H4 (cell line): Measurements from ENCODE around the gene HADH. TPM values are rescaled to one million over a fixed set of nuclear protein-coding genes. Genes with fewer than 3 reads are reported as not detected.
"Not testable (repeated sequence)": the region's sequence is repeated elsewhere in the genome, so short reads cannot be mapped to it uniquely, and the experiment has no call there.

Experiments
- DNase-seq: peaks from one replicate; pipeline ENCODE4 v3.0.0-alpha.2; 2015; ENCODE audit warnings: low spot score
- total RNA-seq: library from RNA; depleted of rRNA; stranded (reverse); fragments of >200 nt; shearing (Covaris generic); gene quantifications from 2 replicates; pipeline ENCODE4 v1.2.3, GENCODE V29; 2014

HADH gene
- total RNA-seq, 1 experiment from 2014 or later, result 12.4 TPM

DNA sequence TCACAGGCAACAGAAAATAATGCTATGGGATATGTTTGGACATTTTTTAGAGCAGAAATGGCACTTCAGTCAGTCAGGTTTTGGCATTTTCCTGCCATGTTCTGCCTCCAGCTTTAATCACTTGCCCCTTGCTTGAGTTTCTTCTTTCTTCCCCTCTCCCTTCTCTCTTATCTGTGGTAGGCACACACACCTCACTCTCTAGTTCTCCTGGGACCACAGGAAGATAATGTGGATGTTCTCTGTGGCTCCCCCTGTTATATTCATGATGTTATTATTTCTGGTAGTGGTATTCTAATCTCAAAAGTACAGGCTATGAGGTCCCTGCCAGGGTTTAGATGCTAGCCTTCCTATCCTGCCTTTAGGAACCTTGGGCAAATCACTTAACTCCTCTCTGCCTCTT lies 5.2 kb downstream of the HADH start:
- no peak for DNase-seq

DNA sequence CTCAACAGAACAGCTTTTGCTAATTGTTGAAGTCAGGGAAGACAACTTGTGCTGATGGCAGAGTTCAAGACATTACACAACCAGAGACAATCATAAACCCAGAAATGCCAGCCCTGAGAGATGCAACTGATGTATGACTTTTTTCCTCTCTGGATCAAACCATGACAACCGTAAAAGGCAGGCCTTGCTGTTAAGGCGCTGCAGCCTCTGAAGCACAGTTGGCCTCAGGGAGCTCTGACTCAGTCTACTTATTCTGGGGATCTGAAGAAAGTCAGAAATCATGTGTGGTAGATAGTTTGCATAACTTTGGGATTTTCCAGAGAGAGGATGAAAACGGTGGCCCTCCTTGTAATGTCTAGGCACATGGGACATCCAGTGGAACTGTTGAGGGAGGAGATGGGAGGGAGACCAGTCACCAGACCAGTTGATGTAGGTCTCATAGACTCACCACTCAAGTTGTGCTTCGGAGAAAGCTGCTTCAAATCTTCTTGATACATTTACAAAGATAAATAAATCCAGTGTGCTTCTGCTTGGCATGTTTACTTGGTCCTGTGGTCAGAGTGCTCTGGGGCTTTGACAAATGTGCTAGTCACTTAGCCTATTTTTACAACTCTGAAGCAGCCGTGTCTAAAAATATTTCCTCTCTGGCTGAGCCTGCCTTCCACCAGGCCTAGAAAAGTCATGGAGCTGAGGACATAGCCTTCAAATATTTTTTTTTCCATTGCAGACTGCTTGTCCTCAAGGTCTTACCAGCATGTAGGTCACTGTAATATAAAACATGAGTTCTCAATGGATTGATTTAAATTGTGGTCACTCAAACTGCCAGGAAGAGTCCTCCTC lies 7.5 kb downstream of the HADH start:
- peak; percentile 30 for DNase-seq

DNA sequence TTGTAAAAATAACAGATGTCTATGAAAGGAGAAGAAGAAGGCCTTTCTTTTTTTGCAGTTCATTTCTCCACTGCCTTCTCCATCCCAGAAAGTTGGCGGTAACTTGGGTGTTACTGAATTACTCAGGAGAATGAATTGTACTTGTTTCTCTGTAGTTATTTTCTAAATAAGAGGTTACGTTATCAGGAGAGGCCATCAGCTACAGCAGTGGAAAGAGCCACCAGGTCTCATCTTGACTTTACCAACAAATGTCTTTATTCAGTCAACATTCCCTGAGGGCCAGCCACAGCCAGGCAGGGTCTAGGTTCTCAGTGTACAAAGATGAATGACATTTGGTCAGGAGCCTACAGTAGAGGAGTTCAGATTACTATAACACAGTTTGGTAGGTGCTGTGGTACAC lies 8.1 kb downstream of the HADH start:
- no peak for DNase-seq

DNA sequence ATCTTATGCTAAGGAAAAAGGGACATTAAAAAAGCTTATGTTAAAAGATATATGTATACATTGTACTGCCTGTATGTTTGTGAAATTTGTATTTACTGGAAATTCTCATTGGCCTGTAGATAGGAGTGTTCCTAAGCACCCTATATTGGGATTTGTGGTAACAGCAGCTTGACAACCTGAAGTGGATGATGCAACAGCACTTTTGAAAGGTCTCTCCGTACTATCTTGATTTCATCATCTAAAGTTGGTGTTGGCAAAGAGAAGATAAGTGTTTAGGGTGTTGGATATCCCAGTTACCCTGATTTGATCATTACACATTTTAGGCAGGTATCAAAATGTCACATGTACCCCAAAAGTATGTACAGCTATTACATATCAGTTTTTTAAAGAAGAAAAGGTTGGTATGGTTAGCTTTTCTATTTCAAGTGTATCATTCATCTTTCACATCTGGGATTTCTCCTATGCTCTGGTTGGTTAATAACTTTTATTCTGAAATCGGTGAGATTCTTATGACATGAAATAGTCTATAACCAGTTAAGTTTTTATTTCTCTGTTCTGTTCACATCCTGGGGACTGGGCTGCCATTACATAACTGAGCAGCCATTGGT lies 10.3 kb downstream of the HADH start:
- DNase-seq, result no peak

DNA sequence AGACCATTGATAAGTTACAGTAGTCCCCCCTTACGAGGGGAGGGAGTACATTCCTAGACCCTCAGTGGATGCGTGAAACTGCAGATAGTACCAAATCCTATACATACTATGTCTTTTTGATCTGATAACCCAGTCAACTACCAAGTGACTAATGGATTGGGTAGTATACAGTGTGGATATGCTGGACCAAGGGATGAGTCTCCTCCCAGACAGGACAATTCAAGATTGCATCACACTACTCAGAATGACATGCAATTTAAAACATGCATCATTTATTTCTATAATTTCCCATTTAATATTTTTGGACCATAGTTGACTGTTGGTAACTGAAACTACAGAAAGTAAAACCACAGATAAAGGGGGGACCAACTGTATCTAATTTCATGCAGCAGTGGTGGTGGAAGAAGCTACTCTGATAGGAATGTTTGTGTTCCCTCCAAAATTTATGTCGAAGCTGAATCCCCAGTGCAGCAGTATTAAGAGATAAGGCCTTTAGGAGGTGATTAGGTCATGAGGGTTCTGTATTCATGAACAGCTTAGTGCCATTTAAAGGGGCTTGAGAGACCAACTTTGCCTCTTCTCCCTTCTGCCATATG lies 11.9 kb downstream of the HADH start:
- no peak for DNase-seq

DNA sequence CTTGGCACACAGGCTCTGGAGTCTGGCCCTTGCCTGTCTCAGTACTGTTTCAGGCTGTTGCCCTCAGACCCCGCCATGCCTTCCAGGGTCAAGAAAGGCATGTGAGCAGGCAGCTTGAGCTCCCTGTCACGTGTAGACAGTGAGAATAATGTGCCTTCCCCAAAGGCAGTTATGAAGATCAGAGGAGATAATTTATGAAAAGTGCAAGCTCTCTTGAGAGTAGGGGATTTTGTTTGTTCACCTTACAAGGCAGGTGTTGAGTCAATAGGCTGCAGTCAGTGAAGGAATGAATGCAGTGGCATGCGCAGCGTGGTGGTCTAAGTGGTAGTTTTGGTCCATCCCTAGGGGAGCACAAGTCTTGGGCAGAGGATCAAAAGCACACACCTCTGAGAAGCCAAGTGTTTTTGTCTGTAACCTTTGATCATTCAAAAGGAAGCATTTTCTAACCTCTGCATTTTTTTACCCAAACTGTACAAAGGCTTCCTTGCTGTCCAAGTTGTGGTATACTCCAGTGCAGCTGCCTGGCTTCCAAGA lies 14.4 kb downstream of the HADH start:
- DNase-seq, result no peak

DNA sequence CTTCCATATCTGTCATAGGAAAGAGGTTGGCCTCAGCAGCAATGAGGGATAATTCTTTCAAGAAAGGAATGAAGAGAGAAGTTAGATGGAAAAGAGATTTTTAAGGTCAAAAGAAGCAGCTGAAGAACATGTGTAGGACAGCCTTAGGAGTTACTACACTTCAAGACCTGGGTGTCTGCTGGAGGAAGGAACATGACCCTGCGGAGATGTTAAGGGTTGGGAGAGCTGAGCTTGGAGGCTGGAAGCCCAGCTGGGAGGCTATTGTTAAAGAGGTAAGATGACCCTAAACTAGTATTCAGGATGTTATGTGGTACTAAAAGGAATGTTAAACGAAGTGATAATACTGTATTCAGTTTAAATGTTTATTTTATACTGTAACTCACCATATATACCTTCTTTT lies 15.0 kb downstream of the HADH start:
- no peak for DNase-seq

DNA sequence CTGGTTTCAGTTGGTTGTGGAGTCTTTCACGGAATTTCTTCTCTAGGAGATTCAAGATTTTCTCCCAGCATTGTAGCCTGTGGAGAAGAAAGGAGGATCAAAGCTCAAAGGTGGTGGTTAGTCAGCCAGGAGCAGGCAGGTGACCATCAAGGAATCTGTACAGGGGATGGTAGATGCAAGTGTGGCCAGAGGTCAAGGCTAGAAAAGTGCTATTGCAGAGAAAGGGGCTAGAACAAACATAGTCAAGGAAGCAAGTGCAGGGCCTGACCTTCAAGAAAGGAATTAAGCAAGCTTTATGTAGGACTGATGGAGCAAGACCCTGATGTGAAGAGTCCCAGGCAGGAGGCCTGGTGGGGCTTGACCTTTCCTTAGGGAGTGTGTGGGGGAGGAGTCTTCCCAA lies 16.1 kb downstream of the HADH start:
- no peak for DNase-seq

DNA sequence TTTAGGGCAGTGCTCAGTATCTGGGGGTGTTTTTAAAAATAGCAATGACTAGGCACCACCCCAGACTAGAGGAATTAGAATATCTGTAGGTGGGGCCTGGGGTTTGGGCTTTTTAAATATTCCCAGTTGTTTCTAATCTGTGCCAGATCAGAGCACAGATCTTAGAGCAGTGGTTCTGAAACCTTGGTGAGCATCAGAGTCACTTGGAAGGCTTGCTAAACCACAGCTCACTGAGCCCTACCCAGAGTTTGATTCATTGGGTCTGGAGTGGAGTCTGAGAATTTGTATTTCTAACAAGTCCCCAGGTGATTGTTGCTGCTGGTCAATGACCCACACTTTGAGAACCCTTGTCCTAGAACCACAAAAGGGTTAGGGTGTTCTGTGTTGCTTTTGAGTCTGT lies 16.7 kb downstream of the HADH start:
- DNase-seq, result no peak

DNA sequence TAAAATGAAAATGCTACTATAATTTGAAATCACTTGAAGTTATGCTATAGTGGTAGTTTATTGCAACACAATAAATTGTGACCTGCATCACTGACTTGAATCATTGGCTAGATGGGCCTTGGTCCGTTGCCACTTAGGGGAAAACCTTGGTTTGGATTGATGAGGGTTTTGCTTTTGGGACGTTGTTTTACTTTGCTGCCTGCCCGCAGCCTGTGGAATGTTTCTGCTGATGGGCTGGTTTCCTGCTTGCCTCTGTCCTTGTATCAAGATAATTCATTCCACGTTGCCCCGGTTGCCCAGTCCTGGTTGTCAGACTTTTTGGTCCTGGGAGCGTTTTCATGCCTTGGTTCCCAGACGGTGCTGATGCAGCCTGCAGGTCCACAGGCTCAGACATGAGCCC lies 18.3 kb downstream of the HADH start:
- no peak for DNase-seq

DNA sequence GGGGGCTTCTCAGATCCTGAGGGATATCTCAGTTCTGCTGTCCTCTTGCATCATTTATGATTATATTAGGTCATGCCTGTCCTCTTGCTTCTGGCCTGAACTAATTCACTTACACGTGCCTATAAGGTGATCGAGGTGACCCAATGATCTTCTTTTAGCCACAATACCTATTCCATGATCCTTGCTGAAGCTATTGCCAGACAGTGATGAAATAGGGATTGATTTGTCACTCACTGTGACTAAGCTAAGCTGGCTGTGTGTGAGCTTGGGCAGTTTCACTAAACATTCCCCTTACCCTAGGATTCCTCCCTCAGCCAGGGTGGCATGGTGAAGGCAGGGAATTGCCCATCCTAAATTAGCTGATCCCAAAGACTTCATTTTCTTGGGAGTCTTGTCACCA lies 19.0 kb downstream of the HADH start:
- DNase-seq, result no peak

DNA sequence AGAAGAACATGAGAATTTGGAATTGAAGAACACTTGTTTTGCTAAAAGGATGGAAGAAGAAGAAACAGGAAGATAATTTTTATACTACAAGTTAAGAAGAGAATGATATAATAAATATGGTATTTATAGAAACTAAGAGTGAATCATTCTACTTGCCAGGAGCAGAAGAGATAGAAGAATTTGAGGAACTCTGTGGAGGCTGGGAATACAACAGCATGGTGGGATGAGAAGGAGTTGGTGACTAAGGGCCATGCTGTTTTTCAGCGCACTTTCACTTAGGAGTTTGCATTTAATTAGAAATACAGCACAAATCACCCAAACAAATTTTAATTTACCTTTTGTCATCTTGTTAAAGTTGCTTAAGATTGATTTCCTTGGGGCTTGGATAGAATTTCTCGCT lies 20.5 kb downstream of the HADH start:
- no peak for DNase-seq

DNA sequence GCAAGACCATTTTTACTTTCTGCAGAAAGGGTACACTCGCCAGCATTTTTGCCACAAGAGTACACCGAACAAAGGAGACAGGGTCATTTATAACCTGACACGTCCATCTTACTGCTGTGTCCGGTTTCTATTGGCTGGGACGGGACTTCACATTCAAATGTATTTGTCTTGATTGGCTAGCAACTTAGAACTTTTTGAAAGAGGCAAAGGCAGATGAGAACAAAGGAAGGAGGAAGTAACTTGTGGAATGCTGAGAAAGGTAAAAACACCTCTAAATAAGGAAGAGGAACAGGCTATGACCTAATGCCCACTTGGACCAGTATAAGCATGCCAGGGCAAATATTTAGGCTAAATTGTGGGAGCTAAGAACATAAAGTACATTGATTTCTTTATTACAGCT lies 22.7 kb downstream of the HADH start:
- DNase-seq, result not testable (repeated sequence)

DNA sequence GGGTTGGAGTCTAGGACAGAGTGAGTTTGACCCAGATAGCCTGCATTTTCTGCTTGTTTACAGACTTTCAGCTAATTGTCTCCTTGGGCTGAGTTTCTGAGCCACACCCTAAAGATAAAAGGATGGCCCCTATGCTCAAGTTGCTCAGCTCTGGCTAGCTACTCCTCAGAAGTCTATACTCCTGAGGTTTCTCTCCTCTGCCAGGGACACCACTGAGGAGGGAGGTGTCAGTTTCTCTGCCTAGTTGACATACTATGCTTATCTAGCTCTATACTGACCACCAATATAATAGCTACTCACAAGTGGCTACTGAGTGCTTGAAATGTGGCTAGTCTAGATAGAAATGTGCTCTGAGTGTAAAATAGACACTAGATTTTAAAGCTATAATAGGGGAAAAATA lies 23.6 kb downstream of the HADH start:
- no peak for DNase-seq

DNA sequence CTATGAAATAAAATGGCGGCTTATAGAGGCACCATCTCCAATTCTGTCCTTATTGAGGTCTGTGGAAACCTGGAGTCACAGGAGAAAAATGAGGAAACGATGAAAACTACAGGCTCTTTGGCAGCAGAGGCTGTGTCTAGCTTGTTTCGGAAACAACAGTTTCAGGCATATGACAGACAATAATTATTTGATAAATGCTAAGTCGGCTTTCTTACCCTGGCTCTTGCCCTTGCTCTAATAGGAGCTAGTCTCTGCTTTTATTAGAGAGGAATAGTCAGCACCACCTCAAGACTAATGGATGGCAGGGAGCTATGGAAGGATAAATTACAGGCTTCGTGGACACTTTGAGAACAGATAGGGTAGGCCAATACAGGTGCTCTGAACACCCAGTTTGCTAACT lies 24.3 kb downstream of the HADH start:
- no peak for DNase-seq

DNA sequence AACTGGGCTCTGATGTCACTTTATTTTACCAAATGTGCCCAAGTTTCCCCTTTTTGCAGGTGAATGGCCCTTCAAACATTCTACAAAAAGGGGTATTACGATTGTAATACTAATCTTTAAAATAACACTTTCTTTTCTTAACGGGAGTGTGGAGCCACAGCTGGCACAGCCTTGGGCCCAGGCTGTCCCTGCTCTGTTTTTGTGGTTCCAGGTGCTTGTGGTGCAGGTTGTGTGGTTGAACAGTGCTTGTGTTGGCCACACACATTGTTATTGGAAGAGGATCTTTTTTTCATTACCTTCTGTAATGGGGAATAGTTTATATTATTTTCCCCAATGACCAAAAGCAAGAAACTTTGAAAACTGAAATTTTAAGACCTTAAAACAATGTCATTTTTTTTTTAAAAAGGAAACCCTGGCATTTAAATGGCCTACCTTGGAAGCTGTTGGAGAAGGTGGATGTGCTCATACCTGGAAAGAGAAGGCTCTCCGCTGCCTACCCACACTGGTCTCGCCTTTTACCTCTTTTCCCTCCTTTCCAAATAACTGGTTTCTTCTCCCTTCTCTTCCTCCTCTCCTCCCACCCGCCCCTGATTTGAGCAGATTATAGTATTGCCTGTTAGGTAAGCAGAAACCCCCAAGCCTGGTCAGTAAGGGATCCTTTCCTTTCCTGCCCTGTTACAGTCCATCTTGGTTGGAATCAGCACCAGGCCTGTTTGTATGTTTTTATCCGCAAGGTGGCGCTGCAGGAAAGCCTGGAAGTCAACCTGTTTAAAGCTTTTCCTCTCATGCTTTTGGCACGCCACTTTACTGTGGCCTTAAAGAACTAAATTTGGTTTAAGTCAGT lies 28.6 kb downstream of the HADH start:
- DNase-seq, result peak; percentile 63

DNA sequence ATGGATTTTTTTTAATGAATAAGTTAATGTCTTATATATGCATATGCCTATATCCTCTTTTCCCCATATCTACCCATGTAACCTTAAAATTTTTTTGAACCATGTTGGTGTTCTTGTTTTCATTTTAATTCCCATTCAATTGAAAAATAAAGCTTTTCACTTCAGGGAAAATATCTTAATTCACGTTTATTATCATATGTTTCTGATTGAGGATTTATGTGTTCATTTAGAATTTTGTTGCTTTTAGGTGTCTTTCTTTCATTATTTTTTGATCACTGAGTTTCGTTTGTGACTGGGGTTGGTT lies 29.1 kb downstream of the HADH start:
- no peak for DNase-seq

DNA sequence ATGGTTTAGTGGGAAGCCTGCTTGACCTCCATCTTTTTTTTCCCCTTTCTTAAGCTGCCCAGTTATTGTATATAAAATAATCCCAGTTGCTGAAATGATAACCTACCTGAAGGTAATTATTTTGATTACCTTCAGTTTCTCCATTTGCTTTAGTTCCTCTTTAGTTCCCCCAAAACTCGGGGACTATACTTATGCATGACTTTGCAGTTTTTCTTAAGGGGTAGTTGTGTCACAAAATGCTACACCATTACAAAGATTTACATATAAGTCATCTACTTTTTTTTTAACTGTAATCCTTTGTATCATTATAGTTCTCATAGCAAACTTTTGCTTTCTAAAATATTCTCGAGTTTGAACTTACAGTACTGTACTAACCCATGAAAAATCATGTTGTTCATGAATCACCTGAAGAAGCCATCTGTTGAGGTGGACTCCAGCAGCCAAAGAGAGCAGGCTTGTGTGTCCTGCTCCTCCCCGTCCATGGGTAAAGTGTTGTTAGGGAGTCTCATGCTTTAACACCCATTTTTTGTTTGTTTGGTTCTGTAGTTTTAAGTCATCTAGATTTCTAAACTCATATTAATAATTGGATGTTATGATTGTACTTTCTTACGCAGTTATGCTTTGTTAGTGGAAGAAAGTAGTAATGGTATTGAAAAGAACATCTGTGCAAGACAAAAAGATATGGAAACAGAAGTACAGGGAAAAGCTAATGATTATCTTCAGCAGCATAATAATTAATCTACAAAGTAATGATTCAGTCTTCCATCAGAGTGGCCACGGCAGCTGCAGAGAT lies 34.6 kb downstream of the HADH start:
- DNase-seq, result no peak

DNA sequence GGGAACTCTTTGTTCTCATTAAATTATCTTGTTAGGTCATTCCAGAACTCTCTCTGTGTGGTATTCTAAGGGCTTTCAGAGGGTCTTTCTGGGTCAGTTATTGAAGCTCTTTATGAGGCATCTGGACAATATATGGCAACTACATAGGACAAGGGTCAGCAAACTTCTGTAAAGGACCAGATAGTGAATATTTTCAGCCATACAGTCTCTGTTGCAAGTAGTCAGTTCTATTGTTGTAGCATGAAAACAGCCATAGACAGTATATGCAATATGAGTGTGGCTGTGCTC lies 35.1 kb downstream of the HADH start:
- no peak for DNase-seq

DNA sequence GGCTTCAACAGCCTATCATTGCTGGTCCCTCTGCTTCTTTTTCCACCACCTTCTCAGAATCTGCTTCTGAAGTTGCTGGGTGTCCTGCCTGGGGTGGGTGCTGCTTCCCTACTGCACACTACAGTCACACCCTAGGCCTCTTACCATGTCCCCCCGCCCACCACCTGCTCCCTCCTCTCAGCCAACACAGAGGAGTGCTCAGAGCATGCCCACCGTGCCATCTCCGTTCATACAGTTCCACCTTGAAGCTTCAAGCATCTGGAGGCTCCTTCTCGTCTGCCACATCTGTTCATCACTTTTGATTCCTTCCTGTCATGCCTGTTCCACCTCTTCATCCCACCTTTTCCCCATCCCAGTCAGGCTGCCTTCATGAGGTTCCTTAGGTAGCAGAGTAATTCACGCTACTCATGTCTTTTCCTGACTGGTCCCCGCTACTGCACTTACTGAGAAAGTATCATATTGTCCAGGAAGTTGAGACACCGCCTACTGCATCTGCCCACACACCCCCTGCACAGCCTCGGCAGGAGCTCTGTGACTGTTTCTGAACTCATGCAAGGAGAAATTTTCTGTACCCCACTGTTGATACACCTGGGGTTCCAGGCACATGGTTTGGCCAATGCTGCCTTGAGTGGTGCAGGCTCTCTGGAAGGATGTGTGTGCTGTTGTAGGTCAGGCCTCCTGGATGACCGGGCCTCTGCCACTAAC lies 39.5 kb downstream of the HADH start:
- no peak for DNase-seq

DNA sequence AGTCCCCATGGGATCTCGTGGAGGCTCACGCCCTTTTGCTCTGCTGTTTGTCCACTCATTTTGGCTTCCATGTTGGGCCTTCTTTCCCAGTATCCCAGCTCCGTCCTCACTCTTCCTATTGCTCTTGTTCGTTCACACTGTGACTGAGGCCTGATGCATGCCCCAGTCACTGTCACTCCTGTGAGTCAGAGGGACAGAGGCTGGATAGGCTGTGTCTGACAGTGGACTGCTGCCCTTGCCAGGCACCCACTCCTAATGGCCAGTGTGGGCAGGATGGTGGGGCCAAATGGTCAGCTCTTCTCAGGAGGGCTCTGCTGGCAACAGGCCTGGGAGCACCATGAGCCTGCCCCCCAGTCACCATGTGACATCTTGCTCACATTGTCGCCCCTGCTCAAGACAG lies 40.0 kb downstream of the HADH start:
- DNase-seq, result no peak
